Measurements from ENCODE around the gene SEC61A1. TPM values are rescaled to one million over a fixed set of nuclear protein-coding genes. Genes with fewer than 3 reads are reported as not detected.

Gene SEC61A1
- total RNA-seq, 1 donor from 2014 or later: 246 TPM

DNA sequence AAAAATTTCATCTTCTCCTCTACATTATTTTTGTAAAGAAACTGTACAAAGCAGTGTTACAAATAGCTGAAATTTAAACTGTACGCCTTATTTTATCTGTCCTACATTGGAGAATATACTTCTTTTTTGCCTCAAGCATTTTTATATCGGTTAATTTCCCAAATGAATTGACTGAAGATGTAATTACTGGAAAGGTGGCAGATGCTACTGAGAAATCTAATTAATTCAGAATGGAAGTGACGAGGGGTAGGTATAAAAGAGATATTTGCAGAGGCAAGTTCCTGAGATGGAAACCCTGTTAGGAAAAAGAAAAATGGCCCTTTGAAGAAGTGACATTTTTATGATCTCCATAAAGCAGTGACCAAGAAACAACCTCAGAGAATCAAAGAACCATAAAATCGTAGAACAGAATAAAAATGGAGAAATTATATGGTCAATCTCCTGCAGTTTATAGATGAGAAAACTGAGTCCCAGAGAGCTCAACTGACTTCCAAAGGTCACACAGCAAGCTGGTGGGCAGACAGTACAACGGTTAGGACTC is 51.0 kb downstream of the SEC61A1 start:
- intact Hi-C loops (cut with micrococcal nuclease): no loop called here

DNA sequence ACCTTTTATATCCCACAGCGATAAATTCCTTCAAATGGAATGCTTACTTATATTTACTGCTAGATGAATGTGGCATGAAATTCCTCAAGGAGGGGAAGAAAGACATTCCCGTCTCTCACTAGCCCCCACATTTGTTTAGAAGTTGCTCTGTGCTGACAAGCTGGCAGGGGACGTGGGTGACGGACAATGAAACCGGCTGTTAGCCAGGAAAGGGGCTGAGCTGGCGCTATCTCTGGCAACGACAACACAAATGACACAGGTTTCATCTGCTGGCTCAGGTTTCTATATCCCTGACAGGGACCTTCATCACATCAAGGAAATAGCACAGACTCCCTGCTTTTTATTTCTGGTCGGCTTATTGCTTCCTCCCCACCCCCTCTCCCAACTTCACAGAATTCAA is 55.6 kb downstream of the SEC61A1 start:
- intact Hi-C loops (cut with micrococcal nuclease): no loop called here

DNA sequence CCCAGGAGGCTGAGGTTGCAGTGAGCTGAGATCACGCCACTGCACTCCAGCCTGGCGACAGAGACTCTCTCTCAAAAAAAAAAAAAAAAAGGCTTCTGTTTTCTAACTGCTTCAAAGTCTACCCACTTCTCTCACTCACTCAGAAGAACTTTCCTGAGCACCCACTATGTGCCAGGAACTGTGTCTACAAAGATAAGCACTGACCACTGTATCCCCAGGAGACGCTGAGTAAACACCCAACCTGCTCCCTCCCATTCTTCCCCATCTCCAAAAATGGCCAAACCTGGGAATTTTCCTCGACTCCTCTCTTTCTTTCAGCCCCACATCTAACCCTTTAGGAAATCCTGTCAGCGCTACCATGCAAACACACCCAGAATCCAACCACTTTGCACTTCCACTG is 58.9 kb downstream of the SEC61A1 start:
- intact Hi-C loops (cut with micrococcal nuclease): loop anchor here (5.0 kb wide), 1 partner anchor 41 kb away; the partner anchor contains the start of gene EEFSEC

DNA sequence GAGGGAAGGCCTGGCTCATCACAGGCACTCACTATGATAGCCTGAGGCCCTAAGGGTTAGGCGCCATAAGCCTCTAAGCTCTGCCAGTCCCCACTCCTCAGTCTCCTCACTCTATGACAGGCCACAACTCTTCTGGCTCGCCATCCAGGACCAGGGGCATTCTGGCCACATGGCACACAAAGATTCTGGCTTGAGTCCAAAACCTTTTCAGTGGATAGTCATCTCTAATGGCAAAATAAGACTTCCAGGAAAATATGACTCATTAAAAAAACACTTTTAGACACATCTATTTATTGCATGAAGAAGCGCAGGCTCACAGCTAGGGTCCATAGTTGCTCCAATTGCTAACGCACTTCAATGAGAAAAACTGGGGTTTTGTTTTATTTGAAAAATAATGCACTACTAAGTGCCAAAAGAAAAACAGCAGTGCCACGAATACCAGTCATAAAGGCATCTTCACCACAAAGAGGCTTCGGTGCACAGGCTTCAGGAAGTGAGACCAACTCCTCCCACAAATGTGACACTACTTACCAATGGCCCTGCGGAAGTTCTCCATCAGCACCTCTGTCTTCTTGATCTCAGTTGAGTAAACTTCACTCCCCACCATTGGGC is 60.2 kb downstream of the SEC61A1 start:
- intact Hi-C loops (cut with micrococcal nuclease): loop anchor here (5.0 kb wide), 1 partner anchor 40 kb away; the partner anchor contains the start of gene EEFSEC

DNA sequence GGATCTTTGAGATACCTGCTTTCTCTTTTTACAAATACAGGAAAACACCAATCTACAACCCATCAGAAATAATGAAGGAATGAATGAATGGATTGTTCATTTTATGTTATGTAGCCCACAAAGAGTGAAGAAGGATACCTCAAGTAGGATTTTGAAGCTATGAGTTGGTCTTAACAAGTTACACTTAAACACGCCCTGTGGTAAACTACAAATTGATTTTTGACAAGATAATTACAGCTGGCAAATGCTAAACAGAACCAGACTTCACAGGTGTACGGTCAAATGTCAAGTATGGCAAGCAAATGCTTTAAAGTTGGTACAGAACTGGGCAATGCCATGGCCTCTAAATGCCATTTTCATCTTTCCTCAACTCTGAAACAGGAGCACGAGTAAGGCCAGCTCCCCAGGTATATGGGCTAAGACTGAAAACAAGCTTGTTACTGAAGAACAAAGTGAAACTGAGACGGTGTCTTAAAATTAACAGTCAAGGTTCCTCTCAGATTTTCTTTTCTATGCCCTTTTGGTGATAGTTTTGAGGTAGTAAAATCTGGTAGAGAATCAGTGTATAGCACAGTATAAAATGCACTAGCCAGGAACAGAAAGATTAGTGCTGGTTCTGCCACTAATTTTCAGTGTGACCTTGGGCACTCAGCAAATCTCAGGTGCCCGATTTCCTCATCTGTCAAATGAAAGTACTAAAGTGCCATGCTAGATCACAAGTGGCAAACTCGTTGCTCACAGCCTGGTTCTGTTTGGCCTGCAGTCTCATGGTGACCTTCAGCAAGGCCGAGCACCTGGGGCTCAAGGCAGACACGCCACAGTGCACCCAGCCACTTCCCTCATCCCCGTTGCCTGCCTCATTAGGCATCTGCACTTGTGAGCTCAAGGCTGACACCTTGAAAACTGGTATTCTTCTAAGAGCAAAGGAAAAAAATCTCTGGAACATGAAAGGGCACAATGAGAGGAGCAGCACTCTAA is 61.9 kb downstream of the SEC61A1 start:
- intact Hi-C loops (cut with micrococcal nuclease): loop anchor here (1.0 to 5.0 kb wide), 2 partner anchors 9 to 38 kb away; partner anchors contain the start of genes EEFSEC and RUVBL1

Other genes with a start within 250 kb of the SEC61A1 start
- 1.4 and 1.9 TPM in 2 replicates for gene MGLL, start 229.9 kb upstream of the SEC61A1 start, total RNA-seq
- not detected in 2 replicates for gene KBTBD12, start 137.2 kb upstream of the SEC61A1 start, total RNA-seq
- 58.3 and 58.8 TPM in 2 replicates for gene RUVBL1, start 71.4 kb downstream of the SEC61A1 start, total RNA-seq
- gene EEFSEC, start 101.0 kb downstream of the SEC61A1 start, total RNA-seq: 14.1 and 15.9 TPM in 2 replicates